ENCODE results near the gene B4GALNT4. TPM values are rescaled to one million over a fixed set of nuclear protein-coding genes. Genes with fewer than 3 reads are reported as not detected.
"Not testable (repeated sequence)": the region's sequence is repeated elsewhere in the genome, so short reads cannot be mapped to it uniquely, and the experiment has no call there.

B4GALNT4 gene
- total RNA-seq, 4 donors from 2014 or later = 1.8 to 39.7 (median 19.9) TPM

GRCh38 chr11:383431-383830 lies 14.1 kb downstream of the B4GALNT4 start:
- Histone ChIP-seq H3K27me3 (no peaks in the 10 kb centered on the region), H3K9me3 (no peaks in the 10 kb centered on the region), H3K4me3 (no peak overlapping the region), H3K4me1 (no peaks in the 10 kb centered on the region), H3K27ac (no peak overlapping the region), H3K36me3 (no peaks in the 10 kb centered on the region)
- intact Hi-C loops (cut with DNase I; ENCODE audit: low total_unique reads) = no loop called here
- TF ChIP-seq, protein P1, sequence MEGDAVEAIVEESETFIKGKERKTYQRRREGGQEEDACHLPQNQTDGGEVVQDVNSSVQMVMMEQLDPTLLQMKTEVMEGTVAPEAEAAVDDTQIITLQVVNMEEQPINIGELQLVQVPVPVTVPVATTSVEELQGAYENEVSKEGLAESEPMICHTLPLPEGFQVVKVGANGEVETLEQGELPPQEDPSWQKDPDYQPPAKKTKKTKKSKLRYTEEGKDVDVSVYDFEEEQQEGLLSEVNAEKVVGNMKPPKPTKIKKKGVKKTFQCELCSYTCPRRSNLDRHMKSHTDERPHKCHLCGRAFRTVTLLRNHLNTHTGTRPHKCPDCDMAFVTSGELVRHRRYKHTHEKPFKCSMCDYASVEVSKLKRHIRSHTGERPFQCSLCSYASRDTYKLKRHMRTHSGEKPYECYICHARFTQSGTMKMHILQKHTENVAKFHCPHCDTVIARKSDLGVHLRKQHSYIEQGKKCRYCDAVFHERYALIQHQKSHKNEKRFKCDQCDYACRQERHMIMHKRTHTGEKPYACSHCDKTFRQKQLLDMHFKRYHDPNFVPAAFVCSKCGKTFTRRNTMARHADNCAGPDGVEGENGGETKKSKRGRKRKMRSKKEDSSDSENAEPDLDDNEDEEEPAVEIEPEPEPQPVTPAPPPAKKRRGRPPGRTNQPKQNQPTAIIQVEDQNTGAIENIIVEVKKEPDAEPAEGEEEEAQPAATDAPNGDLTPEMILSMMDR (IDR thresholded peaks at IDR 0.05) = no peak
- no peak for TF ChIP-seq POLR2A (IDR thresholded peaks at IDR 0.05)
- no peak for DNase-seq

GRCh38 chr11:384511-384910 lies 15.2 kb downstream of the B4GALNT4 start:
- no peak for DNase-seq
- H3K4me1 ChIP-seq = no peaks in the 10 kb centered on the region
- H3K9me3 ChIP-seq = no peaks in the 10 kb centered on the region
- intact Hi-C loops (cut with DNase I; ENCODE audit: low total_unique reads) = no loop called here
- no peak overlapping the region for H3K4me3 ChIP-seq
- TF ChIP-seq, protein P1 (IDR thresholded peaks at IDR 0.05) = no peak
- no peaks in the 10 kb centered on the region for H3K27me3 ChIP-seq
- H3K27ac ChIP-seq = no peak overlapping the region
- no peaks in the 10 kb centered on the region for H3K36me3 ChIP-seq

- no peak for TF ChIP-seq POLR2A (IDR thresholded peaks at IDR 0.05)
- TF ChIP-seq, protein P1 (IDR thresholded peaks at IDR 0.05) = no peak
- Histone ChIP-seq H3K4me3 (no peak overlapping the region), H3K27me3 (no peaks in the 10 kb centered on the region), H3K36me3 (no peaks in the 10 kb centered on the region), H3K4me1 (no peaks in the 10 kb centered on the region), H3K27ac (no peak overlapping the region), H3K9me3 (no peaks in the 10 kb centered on the region)
- no peak for DNase-seq
- intact Hi-C loops (cut with DNase I; ENCODE audit: low total_unique reads) = no loop called here
Observed at GRCh38 chr11:385594-386351, 16.5 kb downstream of the B4GALNT4 start.

DNA sequence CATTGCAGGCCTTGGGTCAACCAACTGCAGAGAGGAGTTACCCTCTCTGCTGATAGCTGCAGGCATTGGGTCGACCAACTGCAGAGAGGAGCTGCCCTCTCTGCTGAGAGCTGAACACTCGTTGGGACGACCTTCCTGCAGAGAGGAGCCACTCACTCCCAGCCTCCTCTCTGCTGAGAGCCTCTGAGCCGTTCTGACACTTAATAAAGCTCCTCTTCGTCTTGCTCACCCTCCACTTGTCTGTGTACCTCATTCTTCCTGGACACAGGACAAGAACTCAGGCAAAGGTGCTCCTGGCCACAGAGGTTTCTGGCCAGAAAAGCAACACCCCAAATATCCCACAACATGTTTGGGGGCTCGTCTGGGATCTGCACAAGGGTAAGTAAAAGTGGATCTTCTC lies 17.2 kb downstream of the B4GALNT4 start:
- no peak for TF ChIP-seq POLR2A (IDR thresholded peaks at IDR 0.05)
- TF ChIP-seq, protein P1 (IDR thresholded peaks at IDR 0.05) = no peak
- H3K27me3 ChIP-seq = no peaks in the 10 kb centered on the region
- H3K4me3 ChIP-seq = no peak overlapping the region
- H3K4me1 ChIP-seq = no peaks in the 10 kb centered on the region
- no peak overlapping the region for H3K27ac ChIP-seq
- H3K9me3 ChIP-seq = no peaks in the 10 kb centered on the region
- intact Hi-C loops (cut with DNase I; ENCODE audit: low total_unique reads) = no loop called here
- no peak for DNase-seq
- no peaks in the 10 kb centered on the region for H3K36me3 ChIP-seq

- no peaks in the 10 kb centered on the region for H3K9me3 ChIP-seq
- TF ChIP-seq, protein P1 (IDR thresholded peaks at IDR 0.05) = no peak
- no peak for TF ChIP-seq POLR2A (IDR thresholded peaks at IDR 0.05)
- no peak for DNase-seq
- no peaks in the 10 kb centered on the region for H3K27me3 ChIP-seq
- no peak overlapping the region for H3K27ac ChIP-seq
- H3K36me3 ChIP-seq = no peaks in the 10 kb centered on the region
- H3K4me1 ChIP-seq = no peaks in the 10 kb centered on the region
- H3K4me3 ChIP-seq = no peak overlapping the region
- intact Hi-C loops (cut with DNase I; ENCODE audit: low total_unique reads) = no loop called here
Observed at GRCh38 chr11:387193-387793, 18.0 kb downstream of the B4GALNT4 start.

DNA sequence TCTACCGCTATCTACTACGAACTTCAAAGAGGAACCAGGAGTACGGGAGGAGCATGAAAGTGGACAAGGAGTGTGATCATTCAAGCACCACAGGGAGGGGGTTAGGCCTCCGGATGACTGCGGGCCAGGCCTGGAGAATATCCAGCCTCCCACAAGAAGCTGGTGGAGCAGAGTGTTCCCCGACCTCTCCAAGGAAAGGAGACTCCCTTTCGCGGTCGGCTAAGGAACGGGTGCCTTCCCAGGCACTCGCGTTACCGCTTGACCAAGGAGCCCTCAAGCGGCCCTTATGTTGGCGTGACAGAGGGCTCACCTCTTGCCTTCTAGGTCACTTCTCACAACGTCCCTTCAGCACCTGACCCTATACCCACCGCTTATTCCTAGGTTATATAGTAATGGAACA lies 20.1 kb downstream of the B4GALNT4 start:
- DNase-seq; H3K36me3 ChIP-seq; intact Hi-C loops (cut with DNase I; ENCODE audit: low total_unique reads); H3K4me3 ChIP-seq; H3K4me1 ChIP-seq; H3K27ac ChIP-seq; H3K9me3 ChIP-seq; H3K27me3 ChIP-seq: not testable (repeated sequence)

Measured in uterus (tissue), 4 donors.